ENCODE results near the gene KCNJ18. TPM values are rescaled to one million over a fixed set of nuclear protein-coding genes. Genes with fewer than 3 reads are reported as not detected.
"Not testable (repeated sequence)": the region's sequence is repeated elsewhere in the genome, so short reads cannot be mapped to it uniquely, and the experiment has no call there.

KCNJ18 gene
- total RNA-seq, 2 donors from 2014 or later = not detected

- Histone ChIP-seq H3K27ac (no peak overlapping the region), H3K27me3 (no peaks in the 10 kb centered on the region), H3K4me1 (no peaks in the 10 kb centered on the region), H3K9me3 (no peaks in the 10 kb centered on the region), H3K36me3 (no peaks in the 10 kb centered on the region), H3K4me3 (no peak overlapping the region)
- TF ChIP-seq CTCF (IDR thresholded peaks at IDR 0.05) = no peak
- no peak for DNase-seq (ENCODE audit: low spot score)
Measured at GRCh38 chr17:21680366-21680765, 12.0 kb upstream of the KCNJ18 start.

GRCh38 chr17:21680850-21681351, 11.4 kb upstream of the KCNJ18 start:
- not testable (repeated sequence) for H3K27ac ChIP-seq; H3K27me3 ChIP-seq; H3K36me3 ChIP-seq; H3K9me3 ChIP-seq; DNase-seq (ENCODE audit: low spot score); H3K4me1 ChIP-seq; H3K4me3 ChIP-seq

- not testable (repeated sequence) for H3K36me3 ChIP-seq; H3K27ac ChIP-seq; DNase-seq (ENCODE audit: low spot score); H3K4me1 ChIP-seq; H3K4me3 ChIP-seq; H3K9me3 ChIP-seq; H3K27me3 ChIP-seq
Measured at GRCh38 chr17:21681576-21681975, 10.7 kb upstream of the KCNJ18 start.

- H3K36me3 ChIP-seq = not testable (repeated sequence)
Measured at GRCh38 chr17:21682130-21682529, 10.2 kb upstream of the KCNJ18 start.

GRCh38 chr17:21683142-21683712, 9.1 kb upstream of the KCNJ18 start:
- not testable (repeated sequence) for DNase-seq (ENCODE audit: low spot score); H3K27me3 ChIP-seq; H3K4me1 ChIP-seq; H3K4me3 ChIP-seq; H3K36me3 ChIP-seq; H3K9me3 ChIP-seq; H3K27ac ChIP-seq

More at GRCh38 chr17:21682130-21682529, 10.2 kb upstream of the KCNJ18 start:
- H3K27me3 ChIP-seq; H3K4me1 ChIP-seq; H3K9me3 ChIP-seq; DNase-seq (ENCODE audit: low spot score); H3K27ac ChIP-seq; H3K4me3 ChIP-seq: not testable (repeated sequence)

GRCh38 chr17:21683897-21684296, 8.4 kb upstream of the KCNJ18 start:
- not testable (repeated sequence) for H3K27me3 ChIP-seq; DNase-seq (ENCODE audit: low spot score); H3K36me3 ChIP-seq; H3K4me3 ChIP-seq; H3K27ac ChIP-seq; H3K4me1 ChIP-seq; H3K9me3 ChIP-seq

GRCh38 chr17:21684384-21684783, 7.9 kb upstream of the KCNJ18 start:
- H3K36me3 ChIP-seq; DNase-seq (ENCODE audit: low spot score); H3K4me3 ChIP-seq: not testable (repeated sequence)

GRCh38 chr17:21685061-21685795, 7.1 kb upstream of the KCNJ18 start:
- not testable (repeated sequence) for H3K4me3 ChIP-seq; H3K9me3 ChIP-seq; H3K27ac ChIP-seq; H3K36me3 ChIP-seq; H3K4me1 ChIP-seq; H3K27me3 ChIP-seq; DNase-seq (ENCODE audit: low spot score)

More at GRCh38 chr17:21684384-21684783, 7.9 kb upstream of the KCNJ18 start:
- not testable (repeated sequence) for H3K4me1 ChIP-seq, H3K27ac ChIP-seq, H3K9me3 ChIP-seq, H3K27me3 ChIP-seq

- Histone ChIP-seq H3K4me1 (no peaks in the 10 kb centered on the region), H3K9me3 (no peaks in the 10 kb centered on the region), H3K27me3 (no peaks in the 10 kb centered on the region), H3K36me3 (no peaks in the 10 kb centered on the region), H3K4me3 (no peak overlapping the region), H3K27ac (no peak overlapping the region)
- DNase-seq (ENCODE audit: low spot score) = no peak
- TF ChIP-seq CTCF (IDR thresholded peaks at IDR 0.05) = no peak
Measured at GRCh38 chr17:21686165-21687015, 5.9 kb upstream of the KCNJ18 start.

Measured in right atrium auricular region (tissue), 2 donors.